Glutamatergic neuron (in vitro differentiated cells): Measurements from ENCODE around the gene C12orf60. TPM values are rescaled to one million over a fixed set of nuclear protein-coding genes. Genes with fewer than 3 reads are reported as not detected.

Experiments
- DNase-seq: peaks from one replicate; pipeline ENCODE4 v3.0.0; 2022
- H3K27ac Mint-ChIP-seq: one replicate; pipeline ENCODE4 v1.8.0; 2020; ENCODE audit warnings: mild to moderate bottlenecking, mixed read lengths, inconsistent platforms; ENCODE audit not compliant: unreplicated experiment
- H3K27me3 Mint-ChIP-seq: one replicate; pipeline ENCODE4 v1.8.0; 2020; ENCODE audit warnings: mild to moderate bottlenecking, moderate library complexity, mixed read lengths, inconsistent platforms; ENCODE audit not compliant: unreplicated experiment
- H3K36me3 Mint-ChIP-seq: one replicate; pipeline ENCODE4 v1.8.0; 2020; ENCODE audit warnings: mild to moderate bottlenecking, mixed read lengths, inconsistent platforms; ENCODE audit not compliant: unreplicated experiment
- H3K4me1 Mint-ChIP-seq: one replicate; pipeline ENCODE4 v1.8.0; 2020; ENCODE audit warnings: mild to moderate bottlenecking, low read depth, mixed read lengths, inconsistent platforms; ENCODE audit not compliant: unreplicated experiment
- H3K4me3 Mint-ChIP-seq: one replicate; pipeline ENCODE4 v1.8.0; 2020; ENCODE audit warnings: mild to moderate bottlenecking, mixed read lengths, inconsistent platforms; ENCODE audit not compliant: unreplicated experiment
- H3K9me3 Mint-ChIP-seq: one replicate; pipeline ENCODE4 v1.8.0; 2020; ENCODE audit warnings: mild to moderate bottlenecking, moderate library complexity, mixed read lengths, inconsistent platforms; ENCODE audit not compliant: unreplicated experiment
- total RNA-seq: library from RNA; stranded (reverse); fragmentation: NEBNext Ultra II Directional; extraction: Animal tissue kit (Norgen Biotek cat#: 25700); gene quantifications from one replicate; pipeline ENCODE4 v1.2.1, GENCODE V29; 2021; ENCODE audit not compliant: unreplicated experiment
- TF ChIP-seq, protein P1 (sequence below): fragments of 200-600 bp; sonication (generic); IDR thresholded peaks from one replicate; pipeline ENCODE4 v1.5.0; 2021; ENCODE audit not compliant: partially characterized antibody, unreplicated experiment

Gene C12orf60
- total RNA-seq, 1 donor from 2014 or later: 0.88 TPM

DNA sequence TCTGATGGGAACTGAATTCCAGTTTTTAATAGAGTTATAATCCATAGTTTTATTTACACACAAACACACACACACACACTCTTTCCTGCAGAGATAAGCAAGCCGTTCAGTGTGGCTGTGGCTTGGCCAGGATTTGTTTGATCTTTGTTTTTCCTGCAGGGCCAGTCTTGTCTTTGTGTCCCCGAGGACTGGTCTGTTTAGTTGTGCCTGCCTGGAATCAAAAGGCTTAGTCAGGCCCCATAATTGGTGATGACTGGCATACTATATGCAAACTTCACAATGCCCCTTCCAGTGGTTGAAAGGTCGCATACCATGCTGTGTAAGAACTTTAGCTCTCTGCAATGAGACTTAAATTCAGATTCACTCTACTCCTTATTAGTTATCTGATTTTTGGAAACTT, 26.2 kb upstream of the C12orf60 start:
- no peak for DNase-seq

DNA sequence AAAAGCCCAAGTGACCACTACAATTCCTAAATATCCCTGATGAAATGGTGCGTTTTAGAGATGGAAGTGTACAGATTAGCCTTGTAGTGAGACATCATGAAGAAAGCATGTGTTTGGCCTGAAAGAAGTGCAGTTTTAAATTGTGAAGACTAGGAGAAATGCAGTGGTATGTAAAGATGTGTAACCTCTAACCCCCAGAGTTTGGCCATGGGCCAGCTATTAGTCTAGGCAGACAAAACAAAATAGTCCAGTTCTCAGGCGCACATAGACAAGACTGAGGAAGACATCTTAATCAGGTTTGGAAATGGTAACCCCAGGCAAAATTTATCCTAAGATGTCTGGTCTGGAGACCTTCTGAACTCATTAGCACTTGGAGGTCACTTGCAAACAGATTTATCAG, 23.6 kb upstream of the C12orf60 start:
- Mint-ChIP-seq H3K36me3 (no peaks in the 10 kb centered on the region), H3K27ac (no peak overlapping the region), H3K9me3 (peaks cover 3% of the 10 kb centered on the region), H3K4me3 (no peak overlapping the region), H3K4me1 (peaks cover 3% of the 10 kb centered on the region), H3K27me3 (peaks cover under 1% of the 10 kb centered on the region)
- no peak for DNase-seq
- TF ChIP-seq, protein P1, sequence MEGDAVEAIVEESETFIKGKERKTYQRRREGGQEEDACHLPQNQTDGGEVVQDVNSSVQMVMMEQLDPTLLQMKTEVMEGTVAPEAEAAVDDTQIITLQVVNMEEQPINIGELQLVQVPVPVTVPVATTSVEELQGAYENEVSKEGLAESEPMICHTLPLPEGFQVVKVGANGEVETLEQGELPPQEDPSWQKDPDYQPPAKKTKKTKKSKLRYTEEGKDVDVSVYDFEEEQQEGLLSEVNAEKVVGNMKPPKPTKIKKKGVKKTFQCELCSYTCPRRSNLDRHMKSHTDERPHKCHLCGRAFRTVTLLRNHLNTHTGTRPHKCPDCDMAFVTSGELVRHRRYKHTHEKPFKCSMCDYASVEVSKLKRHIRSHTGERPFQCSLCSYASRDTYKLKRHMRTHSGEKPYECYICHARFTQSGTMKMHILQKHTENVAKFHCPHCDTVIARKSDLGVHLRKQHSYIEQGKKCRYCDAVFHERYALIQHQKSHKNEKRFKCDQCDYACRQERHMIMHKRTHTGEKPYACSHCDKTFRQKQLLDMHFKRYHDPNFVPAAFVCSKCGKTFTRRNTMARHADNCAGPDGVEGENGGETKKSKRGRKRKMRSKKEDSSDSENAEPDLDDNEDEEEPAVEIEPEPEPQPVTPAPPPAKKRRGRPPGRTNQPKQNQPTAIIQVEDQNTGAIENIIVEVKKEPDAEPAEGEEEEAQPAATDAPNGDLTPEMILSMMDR: no peak

More for the DNA sequence above, 26.2 kb upstream of the C12orf60 start:
- Mint-ChIP-seq H3K9me3 (peaks cover 3% of the 10 kb centered on the region), H3K4me1 (peaks cover 3% of the 10 kb centered on the region), H3K4me3 (no peak overlapping the region), H3K27me3 (peaks cover 6% of the 10 kb centered on the region), H3K36me3 (no peaks in the 10 kb centered on the region), H3K27ac (no peak overlapping the region)
- TF ChIP-seq, protein P1: no peak

DNA sequence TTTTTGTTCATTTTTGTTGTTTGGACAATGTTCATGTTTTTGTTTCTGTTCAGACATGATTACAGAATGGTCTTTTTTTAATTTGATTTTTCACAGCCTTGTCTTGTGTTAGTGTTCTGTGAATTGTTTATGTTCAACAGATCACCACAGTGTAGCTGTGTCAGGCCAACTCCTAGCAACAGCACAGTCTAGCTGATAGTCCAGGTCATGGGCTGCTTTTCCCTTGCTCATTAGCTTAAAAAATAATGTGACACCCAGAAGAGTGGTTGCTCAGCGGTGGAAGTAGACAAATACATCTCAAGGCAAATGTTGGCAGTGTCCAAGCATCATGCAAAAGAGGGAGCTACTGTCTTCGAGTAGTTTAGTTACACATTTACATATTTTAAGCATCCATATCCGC, 22.6 kb upstream of the C12orf60 start:
- Mint-ChIP-seq H3K4me1 (peaks cover 3% of the 10 kb centered on the region), H3K27ac (no peak overlapping the region), H3K9me3 (no peaks in the 10 kb centered on the region), H3K4me3 (no peak overlapping the region), H3K36me3 (no peaks in the 10 kb centered on the region), H3K27me3 (no peaks in the 10 kb centered on the region)
- DNase-seq: no peak
- TF ChIP-seq, protein P1: no peak

DNA sequence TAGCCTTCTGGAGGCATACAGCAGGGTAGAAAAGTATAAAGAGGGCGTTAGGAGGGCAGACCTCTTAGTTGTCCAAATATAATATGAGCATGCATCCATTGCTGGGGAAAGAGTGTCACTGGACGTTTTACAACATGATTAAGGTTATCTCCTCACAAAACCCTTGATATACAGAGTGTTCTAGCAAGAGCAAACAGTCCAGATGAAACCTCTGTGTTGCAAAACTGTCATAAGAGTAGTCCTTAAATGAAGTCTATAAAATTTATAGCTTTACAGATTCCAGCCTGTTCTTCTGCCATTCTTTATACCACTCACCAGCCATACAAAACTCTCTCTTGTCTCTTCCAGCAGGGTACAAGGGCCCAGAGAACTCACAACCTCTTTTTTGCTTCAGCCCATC, 21.9 kb upstream of the C12orf60 start:
- Mint-ChIP-seq H3K27ac (no peak overlapping the region), H3K27me3 (no peaks in the 10 kb centered on the region), H3K36me3 (no peaks in the 10 kb centered on the region)

DNA sequence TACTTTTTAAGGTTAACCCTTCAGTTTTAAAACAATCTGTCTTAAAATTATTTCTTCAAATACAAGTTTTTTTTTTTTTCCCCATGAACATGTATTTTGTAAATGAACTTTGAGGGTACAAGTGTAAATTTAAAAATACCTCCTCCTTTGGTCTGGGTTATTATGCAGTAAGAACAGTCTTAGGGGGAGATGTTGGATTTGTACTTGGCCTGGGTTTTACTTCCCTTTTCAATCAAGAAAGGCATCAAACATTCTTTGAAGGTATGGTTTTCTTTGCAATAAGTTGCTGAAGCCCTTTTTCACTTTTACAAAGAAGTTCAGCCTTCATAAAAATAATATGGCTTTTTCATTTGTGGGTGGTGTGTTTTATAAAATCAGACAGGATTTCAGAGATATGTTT, 20.7 kb upstream of the C12orf60 start:
- Mint-ChIP-seq H3K36me3 (no peaks in the 10 kb centered on the region), H3K27me3 (no peaks in the 10 kb centered on the region)

More for the DNA sequence above, 21.9 kb upstream of the C12orf60 start:
- peaks cover 3% of the 10 kb centered on the region for H3K4me1 Mint-ChIP-seq
- TF ChIP-seq, protein P1: no peak
- H3K9me3 Mint-ChIP-seq: no peaks in the 10 kb centered on the region
- DNase-seq: no peak
- no peak overlapping the region for H3K4me3 Mint-ChIP-seq

More for the DNA sequence above, 20.7 kb upstream of the C12orf60 start:
- H3K27ac Mint-ChIP-seq: no peak overlapping the region
- DNase-seq: no peak
- TF ChIP-seq, protein P1: no peak
- no peak overlapping the region for H3K4me3 Mint-ChIP-seq
- no peaks in the 10 kb centered on the region for H3K4me1 Mint-ChIP-seq
- no peaks in the 10 kb centered on the region for H3K9me3 Mint-ChIP-seq
